Smooth muscle cell (in vitro differentiated cells): ENCODE results near the gene PUS1. TPM values are rescaled to one million over a fixed set of nuclear protein-coding genes. Genes with fewer than 3 reads are reported as not detected.

Experiments
- DNase-seq: peaks from one replicate; lab custom pipeline; 2025; ENCODE audit not compliant: unreplicated experiment; lab: John Stamatoyannopoulos, UW
- H2AFZ ChIP-seq: fragments of 200-600 bp; sonication (generic); 2 replicates; pipeline ENCODE4 v1.6.0; 2016; ENCODE audit warnings: antibody characterized with exemption, low read depth, mild to moderate bottlenecking
- H3F3A ChIP-seq: fragments of 200-600 bp; sonication (generic); 2 replicates; pipeline ENCODE4 v1.6.0; 2017; ENCODE audit warnings: antibody characterized with exemption, low read depth
- H3K27ac ChIP-seq: fragments of 200-600 bp; sonication (generic); 2 replicates; pipeline ENCODE4 v1.5.1; 2016; ENCODE audit warnings: low read depth, mild to moderate bottlenecking
- H3K27me3 ChIP-seq: fragments of 200-600 bp; sonication (generic); 2 replicates; pipeline ENCODE4 v1.6.1; 2016; ENCODE audit warnings: low read depth, mild to moderate bottlenecking
- H3K36me3 ChIP-seq: fragments of 200-600 bp; sonication (generic); 2 replicates; pipeline ENCODE4 v1.5.1; 2016; ENCODE audit warnings: low read depth
- H3K4me1 ChIP-seq: fragments of 200-600 bp; sonication (generic); 2 replicates; pipeline ENCODE4 v1.5.1; 2016; ENCODE audit warnings: low read depth
- H3K4me2 ChIP-seq: fragments of 200-600 bp; sonication (generic); 2 replicates; pipeline ENCODE4 v1.6.0; 2016; ENCODE audit warnings: mild to moderate bottlenecking
- H3K4me3 ChIP-seq: fragments of 200-600 bp; sonication (generic); 2 replicates; pipeline ENCODE4 v1.5.1; 2016; ENCODE audit warnings: mild to moderate bottlenecking
- H3K79me2 ChIP-seq: fragments of 200-600 bp; sonication (generic); 2 replicates; pipeline ENCODE4 v1.6.0; 2016; ENCODE audit warnings: low read depth, mild to moderate bottlenecking
- H3K9ac ChIP-seq: fragments of 200-600 bp; sonication (generic); 2 replicates; pipeline ENCODE4 v1.6.0; 2016; ENCODE audit warnings: low read depth
- H3K9me3 ChIP-seq: fragments of 200-600 bp; sonication (generic); replicated peaks from 2 replicates; pipeline ENCODE4 v1.5.1; 2016; ENCODE audit warnings: low read depth
- H4K20me1 ChIP-seq: fragments of 200-600 bp; sonication (generic); 2 replicates; pipeline ENCODE4 v1.6.0; 2016; ENCODE audit warnings: low read depth
- CTCF ChIP-seq: fragments of 200-600 bp; sonication (generic); IDR thresholded peaks from 2 replicates; pipeline ENCODE4 v1.5.1; 2017; ENCODE audit warnings: borderline replicate concordance, mild to moderate bottlenecking, antibody characterized with exemption; ENCODE audit not compliant: insufficient read depth, poor library complexity, severe bottlenecking
- WGBS: methylation state at CpG from one replicate; pipeline ENCODE4 v1.1.7; 2016; ENCODE audit warnings: low lambda C conversion rate; 5-methylcytosine and 5-hydroxymethylcytosine counted together
- polyA plus RNA-seq: library from polyadenylated mRNA; unstranded; fragments of >200 nt; fragmentation: Nextera tagmentation; extraction: Ambion mirVana; gene quantifications from 2 replicates; pipeline ENCODE4 v1.2.1, GENCODE V29; 2016
- total RNA-seq: library from RNA; depleted of rRNA; stranded (reverse); fragments of >200 nt; gene quantifications from 2 replicates; pipeline ENCODE4 v1.2.3, GENCODE V29; 2014

PUS1 gene
- total and polyA plus RNA-seq, 2 experiments from 2014 or later, result 6.6 to 22.2 TPM

- no peaks in the 10 kb centered on the region for H3K79me2 ChIP-seq
- H2AFZ ChIP-seq, result no peak overlapping the region
- H3K4me2 ChIP-seq, result no peak overlapping the region
- over 99% methylated on average over 20 of the region's 20 CpGs for WGBS
- no peaks in the 10 kb centered on the region for H3K36me3 ChIP-seq
- H3K27ac ChIP-seq, result no peak overlapping the region
- H3F3A ChIP-seq, result no peaks in the 10 kb centered on the region
- no peaks in the 10 kb centered on the region for H3K9me3 ChIP-seq
- no peaks in the 10 kb centered on the region for H3K27me3 ChIP-seq
- DNase-seq, result no peak
- TF ChIP-seq CTCF, result no peak
- no peaks in the 10 kb centered on the region for H3K4me1 ChIP-seq
- H4K20me1 ChIP-seq, result peaks cover 9% of the 10 kb centered on the region
- H3K4me3 ChIP-seq, result no peak overlapping the region
- no peak overlapping the region for H3K9ac ChIP-seq
Measured at GRCh38 chr12:131915000-131915689, 13.9 kb upstream of the PUS1 start.

- Histone ChIP-seq H3K79me2 (no peaks in the 10 kb centered on the region), H3K36me3 (no peaks in the 10 kb centered on the region), H2AFZ (no peak overlapping the region), H3K27me3 (no peaks in the 10 kb centered on the region), H3K9ac (no peak overlapping the region), H3F3A (no peaks in the 10 kb centered on the region), H3K9me3 (no peaks in the 10 kb centered on the region), H3K27ac (no peak overlapping the region), H3K4me2 (no peak overlapping the region), H3K4me3 (no peak overlapping the region), H4K20me1 (peaks cover 7% of the 10 kb centered on the region), H3K4me1 (no peaks in the 10 kb centered on the region)
- WGBS, result 99% methylated on average over 13 of the region's 21 CpGs
- TF ChIP-seq CTCF, result no peak
- DNase-seq, result no peak
Measured at GRCh38 chr12:131915823-131916222, 13.3 kb upstream of the PUS1 start.

GRCh38 chr12:131916306-131917138 lies 12.6 kb upstream of the PUS1 start:
- Histone ChIP-seq H3K4me2 (no peak overlapping the region), H4K20me1 (peaks cover 7% of the 10 kb centered on the region), H3K4me1 (no peaks in the 10 kb centered on the region), H3K79me2 (no peaks in the 10 kb centered on the region), H3K36me3 (no peaks in the 10 kb centered on the region), H3K27ac (no peak overlapping the region), H3K9ac (no peak overlapping the region), H3K27me3 (no peaks in the 10 kb centered on the region), H2AFZ (no peak overlapping the region), H3K9me3 (no peaks in the 10 kb centered on the region), H3K4me3 (no peak overlapping the region), H3F3A (no peaks in the 10 kb centered on the region)
- DNase-seq, result no peak
- WGBS, result 98% methylated on average over 28 of the region's 36 CpGs
- TF ChIP-seq CTCF, result no peak
